Vagina (tissue), 2 donors: ENCODE results near the gene PRELID3B. TPM values are rescaled to one million over a fixed set of nuclear protein-coding genes. Genes with fewer than 3 reads are reported as not detected.

ENCODE experiments used
- DNase-seq, 2 donors: peaks; one replicate each; pipeline ENCODE4 v3.0.0-alpha.2; 2017; ENCODE audit errors: extremely low spot score in 2 of 2
- H3K27ac ChIP-seq: fragments of 200-600 bp; sonication (generic); one replicate; pipeline ENCODE4 v1.5.1; 2019
- H3K27me3 ChIP-seq: fragments of 200-600 bp; sonication (generic); one replicate; pipeline ENCODE4 v1.5.1; 2019
- H3K36me3 ChIP-seq, 2 donors: fragments of 200-600 bp; sonication (generic); one replicate each; pipeline ENCODE4 v1.5.1; 2017 to 2019
- H3K4me1 ChIP-seq: fragments of 200-600 bp; sonication (generic); one replicate; pipeline ENCODE4 v1.5.1; 2019
- H3K4me3 ChIP-seq, 2 donors: fragments of 200-600 bp; sonication (generic); 1 replicate in 1 of 2; 2 replicates in 1 of 2; pipeline ENCODE4 v1.5.1; 2016 to 2019
- H3K9me3 ChIP-seq: fragments of 200-600 bp; sonication (generic); one replicate; pipeline ENCODE4 v1.5.1; 2019
- POLR2A ChIP-seq, 2 donors: fragments of 450-650 bp; IDR thresholded peaks; one replicate each; pipeline ENCODE4 v1.6.1; 2017; ENCODE audit warnings: antibody characterized with exemption in 2 of 2, mild to moderate bottlenecking in 2 of 2, moderate library complexity in 2 of 2
- POLR2AphosphoS5 ChIP-seq, 2 donors: sonication (generic); formaldehyde crosslinking; IDR thresholded peaks; one replicate each; pipeline ENCODE4 v1.9.0; 2017; ENCODE audit warnings: antibody characterized with exemption in 2 of 2, mild to moderate bottlenecking in 2 of 2, low read depth in 1 of 2; ENCODE audit not compliant: insufficient read depth in 1 of 2
- intact Hi-C: fragments of 100-400 bp; cut with DNase I; formaldehyde crosslinking; loops from one replicate; pipeline ENCODE4 v1.15.1; 2023
- total RNA-seq: library from RNA; depleted of rRNA; stranded (reverse); fragments of >200 nt; gene quantifications from one replicate; pipeline ENCODE4 v1.2.3, GENCODE V29; 2016
- TF ChIP-seq, protein P1 (sequence below), 3 experiments: fragments of 450-650 bp in 2 of 3; fragments of 200-600 bp in 1 of 3; sonication (generic) in 1 of 3; IDR thresholded peaks; one replicate each; pipeline ENCODE4 v1.5.1; 2017 to 2019; ENCODE audit warnings: antibody characterized with exemption in 3 of 3, mild to moderate bottlenecking in 2 of 3, moderate library complexity in 2 of 3

Gene PRELID3B
- total RNA-seq, 1 donor from 2014 or later: 73.4 TPM

DNA sequence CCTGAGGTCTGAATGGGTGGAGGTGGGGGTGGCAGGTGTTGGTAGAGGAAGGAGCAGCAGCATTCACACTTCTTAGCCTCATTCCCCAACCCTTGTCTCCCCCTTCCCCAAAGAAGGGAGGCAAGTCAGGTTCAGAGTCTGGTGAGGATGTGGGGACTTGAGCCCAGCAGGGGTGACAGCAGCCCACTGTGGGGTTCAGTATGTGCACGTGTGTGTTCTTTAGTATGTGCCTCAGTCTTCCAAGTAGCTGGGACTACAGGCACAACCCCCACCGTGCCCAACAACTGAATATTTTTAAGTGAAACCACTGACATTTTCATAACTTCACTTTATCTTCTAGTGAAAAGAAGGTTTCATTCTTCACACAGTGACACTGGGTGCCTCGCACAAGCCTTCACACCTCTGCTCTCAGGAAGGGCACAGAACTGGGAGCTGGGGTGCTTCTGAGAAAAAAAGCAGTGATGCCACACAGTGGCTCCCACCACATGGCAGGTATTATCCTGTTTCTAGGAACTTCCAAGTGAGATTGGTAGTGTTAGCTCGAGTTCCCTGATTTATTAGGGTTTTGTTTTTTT, 33.4 kb upstream of the PRELID3B start:
- intact Hi-C loops: no loop called here
- Histone ChIP-seq H3K4me1 (no peaks in the 10 kb centered on the region), H3K4me3 (no peak overlapping the region), H3K36me3 (no peaks in the 10 kb centered on the region), H3K9me3 (no peaks in the 10 kb centered on the region), H3K27me3 (no peaks in the 10 kb centered on the region), H3K27ac (no peak overlapping the region)
- no peak for TF ChIP-seq POLR2AphosphoS5 (IDR thresholded peaks at IDR 0.05; ENCODE audit: insufficient read depth in 1 of 2, low read depth in 1 of 2)
- TF ChIP-seq, protein P1, sequence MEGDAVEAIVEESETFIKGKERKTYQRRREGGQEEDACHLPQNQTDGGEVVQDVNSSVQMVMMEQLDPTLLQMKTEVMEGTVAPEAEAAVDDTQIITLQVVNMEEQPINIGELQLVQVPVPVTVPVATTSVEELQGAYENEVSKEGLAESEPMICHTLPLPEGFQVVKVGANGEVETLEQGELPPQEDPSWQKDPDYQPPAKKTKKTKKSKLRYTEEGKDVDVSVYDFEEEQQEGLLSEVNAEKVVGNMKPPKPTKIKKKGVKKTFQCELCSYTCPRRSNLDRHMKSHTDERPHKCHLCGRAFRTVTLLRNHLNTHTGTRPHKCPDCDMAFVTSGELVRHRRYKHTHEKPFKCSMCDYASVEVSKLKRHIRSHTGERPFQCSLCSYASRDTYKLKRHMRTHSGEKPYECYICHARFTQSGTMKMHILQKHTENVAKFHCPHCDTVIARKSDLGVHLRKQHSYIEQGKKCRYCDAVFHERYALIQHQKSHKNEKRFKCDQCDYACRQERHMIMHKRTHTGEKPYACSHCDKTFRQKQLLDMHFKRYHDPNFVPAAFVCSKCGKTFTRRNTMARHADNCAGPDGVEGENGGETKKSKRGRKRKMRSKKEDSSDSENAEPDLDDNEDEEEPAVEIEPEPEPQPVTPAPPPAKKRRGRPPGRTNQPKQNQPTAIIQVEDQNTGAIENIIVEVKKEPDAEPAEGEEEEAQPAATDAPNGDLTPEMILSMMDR (IDR thresholded peaks at IDR 0.05): no peak
- no peak for TF ChIP-seq POLR2A (IDR thresholded peaks at IDR 0.05)
- no peak for DNase-seq

DNA sequence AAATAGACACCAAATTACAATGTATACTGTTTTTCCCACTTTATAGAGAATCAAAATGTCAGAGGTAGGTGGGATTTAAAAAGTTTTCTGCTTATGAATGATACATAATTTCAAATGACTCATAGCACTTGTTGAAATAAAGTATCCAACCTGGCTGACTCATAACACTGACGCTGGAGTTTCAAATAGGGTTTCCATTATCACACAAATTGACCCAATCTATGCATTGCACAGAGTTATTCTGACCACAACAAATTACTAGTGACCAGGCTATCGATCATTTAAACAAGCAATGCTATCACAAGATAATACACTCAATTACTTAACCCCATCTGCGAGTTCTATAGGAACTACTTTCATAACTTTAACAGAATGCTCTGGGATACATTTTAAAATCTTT, 31.9 kb upstream of the PRELID3B start:
- Histone ChIP-seq H3K27me3 (no peaks in the 10 kb centered on the region), H3K4me1 (no peaks in the 10 kb centered on the region), H3K4me3 (no peak overlapping the region), H3K27ac (no peak overlapping the region), H3K36me3 (no peaks in the 10 kb centered on the region), H3K9me3 (no peaks in the 10 kb centered on the region)
- DNase-seq: no peak
- TF ChIP-seq POLR2AphosphoS5 (IDR thresholded peaks at IDR 0.05; ENCODE audit: insufficient read depth in 1 of 2, low read depth in 1 of 2): no peak
- TF ChIP-seq, protein P1 (IDR thresholded peaks at IDR 0.05): no peak
- no peak for TF ChIP-seq POLR2A (IDR thresholded peaks at IDR 0.05)
- intact Hi-C loops: no loop called here

DNA sequence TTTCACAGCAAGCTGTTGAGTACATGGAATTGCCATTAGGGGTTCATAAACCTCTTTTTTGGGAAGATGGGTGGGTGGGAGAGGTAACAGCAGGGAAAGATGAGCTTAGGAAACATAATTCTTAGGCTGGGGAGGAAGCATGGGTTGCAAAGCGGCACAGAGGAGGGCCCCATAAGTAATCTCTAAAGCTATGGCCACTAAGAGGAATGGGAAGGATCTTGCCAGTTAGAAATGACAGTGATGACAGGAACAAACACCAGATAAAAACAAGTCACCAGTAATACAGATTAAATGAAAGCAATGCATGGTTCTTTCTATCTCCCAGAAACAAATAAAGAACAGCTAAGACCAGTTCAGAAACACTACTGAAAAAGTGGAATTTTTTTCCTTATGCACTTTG, 31.0 kb upstream of the PRELID3B start:
- Histone ChIP-seq H3K4me1 (no peaks in the 10 kb centered on the region), H3K27ac (no peak overlapping the region), H3K4me3 (no peak overlapping the region), H3K9me3 (no peaks in the 10 kb centered on the region), H3K27me3 (no peaks in the 10 kb centered on the region), H3K36me3 (no peaks in the 10 kb centered on the region)
- intact Hi-C loops: no loop called here
- DNase-seq: no peak
- TF ChIP-seq POLR2AphosphoS5 (IDR thresholded peaks at IDR 0.05; ENCODE audit: insufficient read depth in 1 of 2, low read depth in 1 of 2) (no peak), POLR2A (IDR thresholded peaks at IDR 0.05) (no peak)
- TF ChIP-seq, protein P1 (IDR thresholded peaks at IDR 0.05): no peak

DNA sequence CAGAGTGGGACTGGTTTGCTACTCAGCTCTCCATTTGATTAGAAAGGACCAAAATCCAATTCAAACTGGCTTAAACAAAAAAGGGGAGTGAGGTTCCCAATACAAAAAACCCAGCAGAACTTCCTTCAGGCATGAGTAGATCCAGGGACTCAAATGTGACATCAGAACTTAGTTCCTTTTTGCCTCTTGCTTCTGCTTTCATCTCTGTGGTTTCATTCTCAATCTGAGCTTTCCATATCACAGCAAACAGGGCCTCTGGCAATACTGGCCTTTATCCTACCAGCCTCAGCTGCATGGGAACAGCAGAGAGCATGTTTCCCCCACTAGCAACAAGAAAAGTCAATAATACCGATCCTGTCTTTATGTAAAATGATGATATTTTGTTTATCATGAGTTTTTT, 28.6 kb upstream of the PRELID3B start:
- intact Hi-C loops: no loop called here
- Histone ChIP-seq H3K27ac (no peak overlapping the region), H3K4me3 (no peak overlapping the region)

DNA sequence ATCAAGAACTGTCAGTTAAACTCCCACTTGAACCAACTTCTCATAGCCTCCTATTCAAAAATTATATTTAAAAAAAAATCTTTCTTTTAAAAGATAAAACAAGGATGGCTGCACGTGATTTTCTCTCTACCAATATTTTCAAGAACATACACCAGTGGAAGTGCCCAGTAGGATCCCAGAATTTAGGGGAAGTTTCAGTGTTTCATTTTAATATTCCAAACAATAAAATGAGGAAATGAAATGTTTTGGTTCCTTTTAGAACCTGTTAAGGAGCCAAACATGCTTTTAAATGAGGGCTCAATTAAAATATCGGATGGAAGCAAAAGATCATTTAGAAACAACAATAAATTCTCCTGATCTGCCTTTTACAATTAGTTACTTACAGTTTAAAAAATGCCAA, 26.4 kb upstream of the PRELID3B start:
- Histone ChIP-seq H3K27ac (no peak overlapping the region), H3K36me3 (no peaks in the 10 kb centered on the region), H3K4me1 (peaks cover 2% of the 10 kb centered on the region), H3K4me3 (no peak overlapping the region), H3K27me3 (no peaks in the 10 kb centered on the region), H3K9me3 (no peaks in the 10 kb centered on the region)
- intact Hi-C loops: no loop called here
- no peak for DNase-seq
- TF ChIP-seq POLR2AphosphoS5 (IDR thresholded peaks at IDR 0.05; ENCODE audit: insufficient read depth in 1 of 2, low read depth in 1 of 2): no peak
- TF ChIP-seq POLR2A (IDR thresholded peaks at IDR 0.05): no peak
- TF ChIP-seq, protein P1 (IDR thresholded peaks at IDR 0.05): no peak

More for the DNA sequence above, 28.6 kb upstream of the PRELID3B start:
- Histone ChIP-seq H3K27me3 (no peaks in the 10 kb centered on the region), H3K36me3 (no peaks in the 10 kb centered on the region), H3K9me3 (no peaks in the 10 kb centered on the region), H3K4me1 (no peaks in the 10 kb centered on the region)
- TF ChIP-seq POLR2AphosphoS5 (IDR thresholded peaks at IDR 0.05; ENCODE audit: insufficient read depth in 1 of 2, low read depth in 1 of 2) (no peak), POLR2A (IDR thresholded peaks at IDR 0.05) (no peak)
- TF ChIP-seq, protein P1 (IDR thresholded peaks at IDR 0.05): no peak
- DNase-seq: no peak
